Measurements from ENCODE around the gene ZNF14. TPM values are rescaled to one million over a fixed set of nuclear protein-coding genes. Genes with fewer than 3 reads are reported as not detected.
"Not testable (repeated sequence)": the region's sequence is repeated elsewhere in the genome, so short reads cannot be mapped to it uniquely, and the experiment has no call there.

The ZNF14 gene
- total RNA-seq, 2 donors from 2014 or later = 5.3 to 6.7 TPM

DNA sequence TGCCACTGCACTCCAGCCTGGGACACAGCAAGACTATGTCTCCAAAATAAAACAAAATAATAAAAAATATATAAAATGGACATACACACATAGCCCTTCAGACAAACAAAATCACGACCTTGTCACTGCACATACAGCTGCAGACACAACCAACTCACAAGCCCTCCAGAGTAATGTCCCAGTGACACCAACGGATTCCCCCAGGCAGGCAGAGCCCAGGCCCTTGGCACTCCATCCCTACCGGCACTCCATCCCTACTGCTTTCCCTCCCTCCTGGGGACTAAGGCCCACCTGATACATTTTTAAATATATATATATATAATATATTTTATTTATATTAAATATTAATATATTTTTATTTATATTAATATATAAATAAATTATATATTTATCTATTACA is 45.8 kb downstream of the ZNF14 start:
- H3K27me3 ChIP-seq = no peaks in the 10 kb centered on the region
- no peak overlapping the region for H3K27ac ChIP-seq
- ATAC-seq = peak; percentile 30
- no peaks in the 10 kb centered on the region for H3K36me3 ChIP-seq (replicated peaks in 1 of 2; ENCODE audit: insufficient read depth in 1 of 2, low read depth in 2 of 2)
- 95 to 96% methylated on average over 3 of the region's 3 CpGs for WGBS, 2 donors
- DNase-seq = no peak
- H3K4me1 ChIP-seq = no peaks in the 10 kb centered on the region
- peaks cover 0 to 7% (median 0%) of the 10 kb centered on the region in 3 donors for H3K9me3 ChIP-seq
- intact Hi-C loops (cut with DNase I) = no loop called here
- TF ChIP-seq POLR2A (IDR thresholded peaks at IDR 0.05) = no peak
- TF ChIP-seq, protein P1, sequence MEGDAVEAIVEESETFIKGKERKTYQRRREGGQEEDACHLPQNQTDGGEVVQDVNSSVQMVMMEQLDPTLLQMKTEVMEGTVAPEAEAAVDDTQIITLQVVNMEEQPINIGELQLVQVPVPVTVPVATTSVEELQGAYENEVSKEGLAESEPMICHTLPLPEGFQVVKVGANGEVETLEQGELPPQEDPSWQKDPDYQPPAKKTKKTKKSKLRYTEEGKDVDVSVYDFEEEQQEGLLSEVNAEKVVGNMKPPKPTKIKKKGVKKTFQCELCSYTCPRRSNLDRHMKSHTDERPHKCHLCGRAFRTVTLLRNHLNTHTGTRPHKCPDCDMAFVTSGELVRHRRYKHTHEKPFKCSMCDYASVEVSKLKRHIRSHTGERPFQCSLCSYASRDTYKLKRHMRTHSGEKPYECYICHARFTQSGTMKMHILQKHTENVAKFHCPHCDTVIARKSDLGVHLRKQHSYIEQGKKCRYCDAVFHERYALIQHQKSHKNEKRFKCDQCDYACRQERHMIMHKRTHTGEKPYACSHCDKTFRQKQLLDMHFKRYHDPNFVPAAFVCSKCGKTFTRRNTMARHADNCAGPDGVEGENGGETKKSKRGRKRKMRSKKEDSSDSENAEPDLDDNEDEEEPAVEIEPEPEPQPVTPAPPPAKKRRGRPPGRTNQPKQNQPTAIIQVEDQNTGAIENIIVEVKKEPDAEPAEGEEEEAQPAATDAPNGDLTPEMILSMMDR (IDR thresholded peaks at IDR 0.05) = no peak
- H3K4me3 ChIP-seq = no peak overlapping the region

DNA sequence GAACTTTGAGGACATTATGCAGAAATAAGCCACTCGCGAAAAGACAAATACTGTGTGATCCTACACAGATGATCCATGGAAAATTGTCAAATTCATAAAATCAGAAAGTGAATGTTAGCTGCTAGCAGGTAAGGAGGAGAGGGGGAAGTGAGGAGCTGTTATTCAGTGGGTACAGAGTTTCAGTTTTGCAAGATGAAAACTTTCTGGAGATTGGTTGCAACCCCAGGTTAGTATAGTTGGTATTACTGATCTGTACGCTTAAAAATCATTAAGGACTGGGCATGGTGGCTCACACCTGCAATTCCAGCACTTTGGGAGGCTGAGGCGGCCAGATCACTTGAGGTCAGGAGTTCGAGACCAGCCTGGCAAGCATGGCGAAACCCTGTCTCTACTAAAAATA is 46.3 kb downstream of the ZNF14 start:
- Histone ChIP-seq H3K4me1 (no peaks in the 10 kb centered on the region), H3K36me3 (replicated peaks in 1 of 2; ENCODE audit: insufficient read depth in 1 of 2, low read depth in 2 of 2) (no peaks in the 10 kb centered on the region), H3K27me3 (no peaks in the 10 kb centered on the region), H3K27ac (no peak overlapping the region), H3K9me3 (peaks cover 0 to 7% (median 0%) of the 10 kb centered on the region in 3 donors), H3K4me3 (no peak overlapping the region)
- intact Hi-C loops (cut with DNase I) = no loop called here
- ATAC-seq (no peak), DNase-seq (no peak)
- TF ChIP-seq, protein P1 (IDR thresholded peaks at IDR 0.05) = no peak
- no peak for TF ChIP-seq POLR2A (IDR thresholded peaks at IDR 0.05)
- 93% methylated on average over 6 of the region's 6 CpGs for WGBS, 2 donors

DNA sequence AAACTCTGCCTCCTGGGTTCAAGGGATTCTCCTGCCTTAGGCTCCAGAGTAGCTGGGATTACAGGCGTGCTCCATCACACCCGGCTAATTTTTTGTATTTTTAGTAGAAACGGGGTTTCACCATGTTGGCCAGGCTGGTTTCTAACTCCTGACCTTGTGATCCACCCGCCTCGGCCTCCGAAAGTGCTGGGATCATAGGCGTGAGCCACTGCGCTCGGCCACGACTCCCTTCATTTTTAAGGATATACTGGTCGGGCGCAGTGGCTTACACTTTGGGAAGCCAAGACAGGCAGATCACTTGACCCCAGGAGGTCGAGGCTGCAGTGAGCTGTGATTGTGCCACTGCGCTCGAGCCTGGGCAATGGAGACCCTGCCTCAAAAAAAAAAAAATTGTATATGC is 46.8 kb downstream of the ZNF14 start:
- ATAC-seq; H3K27ac ChIP-seq; intact Hi-C loops (cut with DNase I); H3K4me3 ChIP-seq; H3K9me3 ChIP-seq; H3K36me3 ChIP-seq (replicated peaks in 1 of 2; ENCODE audit: insufficient read depth in 1 of 2, low read depth in 2 of 2); H3K27me3 ChIP-seq; DNase-seq; H3K4me1 ChIP-seq: not testable (repeated sequence)
- 97 to 99% methylated on average over 9 to 15 of the region's 15 CpGs for WGBS, 2 donors

DNA sequence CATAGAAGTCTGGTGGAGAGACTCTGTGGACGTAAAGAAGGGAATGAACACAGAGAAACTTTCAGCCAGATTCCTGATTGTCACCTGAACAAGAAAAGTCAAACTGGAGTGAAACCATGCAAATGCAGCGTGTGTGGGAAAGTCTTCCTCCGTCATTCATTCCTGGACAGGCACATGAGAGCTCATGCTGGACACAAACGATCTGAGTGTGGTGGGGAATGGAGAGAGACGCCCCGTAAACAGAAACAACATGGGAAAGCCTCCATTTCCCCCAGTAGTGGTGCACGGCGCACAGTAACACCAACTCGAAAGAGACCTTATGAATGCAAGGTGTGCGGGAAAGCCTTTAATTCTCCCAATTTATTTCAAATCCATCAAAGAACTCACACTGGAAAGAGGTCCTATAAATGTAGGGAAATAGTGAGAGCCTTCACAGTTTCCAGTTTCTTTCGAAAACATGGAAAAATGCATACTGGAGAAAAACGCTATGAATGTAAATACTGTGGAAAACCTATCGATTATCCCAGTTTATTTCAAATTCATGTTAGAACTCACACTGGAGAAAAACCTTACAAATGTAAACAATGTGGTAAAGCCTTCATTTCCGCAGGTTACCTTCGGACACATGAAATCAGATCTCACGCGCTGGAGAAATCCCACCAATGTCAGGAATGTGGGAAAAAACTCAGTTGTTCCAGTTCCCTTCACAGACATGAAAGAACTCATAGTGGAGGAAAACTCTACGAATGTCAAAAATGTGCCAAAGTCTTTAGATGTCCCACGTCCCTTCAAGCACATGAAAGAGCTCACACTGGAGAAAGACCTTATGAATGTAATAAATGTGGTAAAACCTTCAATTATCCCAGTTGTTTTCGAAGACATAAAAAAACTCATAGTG is 53.5 kb downstream of the ZNF14 start:
- H3K27me3 ChIP-seq = no peaks in the 10 kb centered on the region
- peaks cover 10 to 13% of the 10 kb centered on the region in 2 donors for H3K36me3 ChIP-seq (replicated peaks in 1 of 2; ENCODE audit: insufficient read depth in 1 of 2, low read depth in 2 of 2)
- H3K9me3 ChIP-seq = peaks cover 0 to 7% (median 0%) of the 10 kb centered on the region in 3 donors
- H3K4me3 ChIP-seq = no peak overlapping the region
- no peak overlapping the region for H3K27ac ChIP-seq
- no peaks in the 10 kb centered on the region for H3K4me1 ChIP-seq
- TF ChIP-seq, protein P1 (IDR thresholded peaks at IDR 0.05) = no peak
- TF ChIP-seq POLR2A (IDR thresholded peaks at IDR 0.05) = no peak
- DNase-seq (no peak), ATAC-seq (no peak)
- WGBS, 2 donors = 96 to 97% methylated on average over 20 of the region's 20 CpGs
- intact Hi-C loops (cut with DNase I) = no loop called here

DNA sequence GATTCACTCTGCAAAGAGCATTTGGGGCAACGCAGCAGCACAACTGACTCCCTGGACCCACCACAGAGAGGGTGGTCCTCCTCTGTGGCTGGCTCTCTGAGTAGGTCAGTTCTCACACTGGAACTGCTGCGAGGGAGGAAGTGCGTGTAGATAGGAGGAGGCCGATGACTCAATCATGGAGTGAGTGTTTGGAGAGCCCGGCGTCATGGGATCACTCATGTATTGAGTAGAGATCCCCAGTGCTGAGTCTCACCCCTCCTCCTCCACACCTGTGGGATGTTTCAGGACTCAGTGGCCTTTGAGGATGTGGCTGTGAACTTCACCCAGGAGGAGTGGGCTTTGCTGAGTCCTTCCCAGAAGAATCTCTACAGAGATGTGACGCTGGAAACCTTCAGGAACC is 55.3 kb downstream of the ZNF14 start:
- intact Hi-C loops (cut with DNase I) = no loop called here
- Histone ChIP-seq H3K9me3 (peaks cover 0 to 7% (median 0%) of the 10 kb centered on the region in 3 donors), H3K27ac (no peak overlapping the region), H3K27me3 (no peaks in the 10 kb centered on the region), H3K4me1 (no peaks in the 10 kb centered on the region), H3K36me3 (replicated peaks in 1 of 2; ENCODE audit: insufficient read depth in 1 of 2, low read depth in 2 of 2) (peaks cover 10 to 13% of the 10 kb centered on the region in 2 donors), H3K4me3 (no peak overlapping the region)
- TF ChIP-seq POLR2A (IDR thresholded peaks at IDR 0.05) = no peak
- TF ChIP-seq, protein P1 (IDR thresholded peaks at IDR 0.05) = no peak
- WGBS, 2 donors = 96 to 99% methylated on average over 7 of the region's 7 CpGs
- ATAC-seq = no peak
- DNase-seq = no peak
